GM10266 (cell line): ENCODE results near the gene RALGDS.

Experiments used
- DNase-seq: peaks from one replicate; pipeline ENCODE4 v3.0.0; 2012; ENCODE audit errors: extremely low spot score
- CTCF ChIP-seq: IDR thresholded peaks from 2 replicates; pipeline ENCODE4 v1.5.1; 2012; ENCODE audit warnings: mild to moderate bottlenecking, low read depth; ENCODE audit not compliant: control insufficient read depth, insufficient read depth; ENCODE audit errors: missing control alignments

RALGDS gene

DNA sequence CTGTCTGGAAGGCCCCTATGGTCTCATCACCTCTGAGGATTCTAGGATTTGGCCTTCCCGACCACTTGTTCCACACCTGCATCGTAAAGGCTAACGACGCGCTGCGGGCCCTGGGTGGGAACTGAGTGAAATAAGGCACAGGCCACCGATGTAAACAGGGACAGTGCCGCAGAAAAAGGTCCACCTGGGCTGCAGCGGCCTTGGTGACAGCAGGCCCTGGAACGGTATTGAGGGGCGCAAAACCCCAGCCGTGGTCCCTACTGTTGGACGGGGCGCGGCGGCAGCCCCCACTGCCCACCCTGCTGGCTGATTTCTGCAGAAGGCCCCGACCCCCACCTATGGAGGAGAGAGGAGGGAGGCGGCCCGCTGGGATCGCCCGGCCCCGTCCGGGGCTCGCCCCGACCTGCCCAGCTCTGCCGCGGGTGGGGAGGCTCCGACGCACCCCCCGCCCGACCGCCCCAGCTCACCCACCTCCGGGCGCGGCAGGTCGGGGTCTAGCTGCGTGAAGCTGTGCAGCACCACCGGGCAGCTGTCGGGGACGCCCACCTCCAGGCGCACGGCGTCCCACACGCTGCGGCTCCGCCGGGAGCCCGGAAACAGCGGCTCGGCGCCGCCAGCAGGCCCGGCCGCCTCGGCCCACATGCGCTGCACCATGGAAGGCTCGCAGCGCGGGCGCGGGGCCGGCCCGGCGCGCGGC is 391 bp downstream of the RALGDS start:
- no peak for TF ChIP-seq CTCF
- DNase-seq: no peak

- DNase-seq: no peak
- no peak for TF ChIP-seq CTCF
Observed at GRCh38 chr9:133119846-133120500, 1.1 kb downstream of the RALGDS start.

- no peak for DNase-seq
- no peak for TF ChIP-seq CTCF
Observed at GRCh38 chr9:133119103-133119845, 1.8 kb downstream of the RALGDS start.

- DNase-seq: no peak
- TF ChIP-seq CTCF: no peak
Observed at GRCh38 chr9:133118568-133118967, 2.5 kb downstream of the RALGDS start.

DNA sequence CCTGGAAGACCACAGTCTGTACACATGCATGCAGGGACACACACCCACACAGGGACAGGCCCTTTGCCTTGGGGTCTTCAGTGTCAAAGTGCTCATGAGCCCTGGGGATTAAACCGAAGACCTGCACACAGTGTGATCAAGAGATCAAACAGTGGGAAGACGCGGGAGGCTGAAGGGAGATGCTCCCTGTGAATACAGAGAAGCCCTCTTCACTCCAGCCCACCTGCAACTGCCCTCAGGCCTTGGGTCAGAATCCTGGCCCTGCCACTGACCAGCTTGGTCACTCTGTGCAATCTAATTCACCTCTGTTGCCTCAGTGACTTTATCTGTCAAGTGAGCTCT is 2.9 kb downstream of the RALGDS start:
- no peak for DNase-seq
- no peak for TF ChIP-seq CTCF

DNA sequence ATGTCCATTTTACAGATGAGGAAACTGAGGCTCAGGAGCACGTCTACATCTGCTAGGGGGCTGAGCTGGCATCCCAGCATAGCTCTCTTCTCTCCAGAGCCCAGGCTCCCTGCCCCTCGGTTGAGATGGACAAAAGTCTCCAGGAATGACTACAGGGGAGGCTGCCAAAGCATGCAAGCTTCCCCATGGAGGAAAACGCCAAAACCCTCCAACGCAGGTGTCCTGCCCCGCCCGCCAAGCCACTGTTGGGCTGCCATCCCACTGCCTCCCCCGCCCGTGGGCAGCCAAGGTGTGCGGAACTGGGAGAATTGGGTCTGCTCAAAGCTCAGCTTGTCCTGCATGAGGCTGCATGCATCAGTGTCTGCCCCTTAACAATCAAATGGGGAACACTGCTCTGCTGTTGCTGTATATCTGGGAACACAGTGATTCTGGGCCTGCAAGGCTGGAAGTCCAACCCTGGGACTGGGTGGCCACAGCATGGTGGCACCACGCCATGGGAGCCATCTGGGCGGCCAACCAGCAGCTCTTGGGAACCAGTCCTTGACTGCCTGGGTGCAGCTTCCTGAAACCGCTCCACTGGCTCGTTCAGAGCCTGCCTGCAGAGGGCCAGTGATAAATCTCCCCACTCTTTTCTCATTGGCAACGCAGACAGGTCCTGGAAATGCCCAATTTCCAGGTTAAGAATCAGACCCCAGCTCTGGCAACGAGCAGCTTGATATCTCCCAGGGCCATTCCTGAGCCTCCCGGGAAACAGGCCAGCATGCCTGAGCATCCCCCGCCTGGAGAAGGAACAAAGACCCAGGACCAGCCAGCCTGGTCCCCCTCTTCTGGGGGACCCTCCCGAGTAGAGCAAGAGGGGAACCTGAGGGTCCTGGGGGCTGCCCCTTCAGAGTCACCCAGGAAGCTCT is 3.5 kb downstream of the RALGDS start:
- no peak for TF ChIP-seq CTCF
- DNase-seq: no peak
